Measurements from ENCODE around the gene KHDRBS1. TPM values are rescaled to one million over a fixed set of nuclear protein-coding genes. Genes with fewer than 3 reads are reported as not detected.

Gene KHDRBS1
- total and polyA plus RNA-seq, 9 of the 15 experiments (the other 6 are each of a cell fraction or from before 2014, with no cell fraction given): 48.4 to 257 (median 114) TPM

- TF ChIP-seq, protein P1, sequence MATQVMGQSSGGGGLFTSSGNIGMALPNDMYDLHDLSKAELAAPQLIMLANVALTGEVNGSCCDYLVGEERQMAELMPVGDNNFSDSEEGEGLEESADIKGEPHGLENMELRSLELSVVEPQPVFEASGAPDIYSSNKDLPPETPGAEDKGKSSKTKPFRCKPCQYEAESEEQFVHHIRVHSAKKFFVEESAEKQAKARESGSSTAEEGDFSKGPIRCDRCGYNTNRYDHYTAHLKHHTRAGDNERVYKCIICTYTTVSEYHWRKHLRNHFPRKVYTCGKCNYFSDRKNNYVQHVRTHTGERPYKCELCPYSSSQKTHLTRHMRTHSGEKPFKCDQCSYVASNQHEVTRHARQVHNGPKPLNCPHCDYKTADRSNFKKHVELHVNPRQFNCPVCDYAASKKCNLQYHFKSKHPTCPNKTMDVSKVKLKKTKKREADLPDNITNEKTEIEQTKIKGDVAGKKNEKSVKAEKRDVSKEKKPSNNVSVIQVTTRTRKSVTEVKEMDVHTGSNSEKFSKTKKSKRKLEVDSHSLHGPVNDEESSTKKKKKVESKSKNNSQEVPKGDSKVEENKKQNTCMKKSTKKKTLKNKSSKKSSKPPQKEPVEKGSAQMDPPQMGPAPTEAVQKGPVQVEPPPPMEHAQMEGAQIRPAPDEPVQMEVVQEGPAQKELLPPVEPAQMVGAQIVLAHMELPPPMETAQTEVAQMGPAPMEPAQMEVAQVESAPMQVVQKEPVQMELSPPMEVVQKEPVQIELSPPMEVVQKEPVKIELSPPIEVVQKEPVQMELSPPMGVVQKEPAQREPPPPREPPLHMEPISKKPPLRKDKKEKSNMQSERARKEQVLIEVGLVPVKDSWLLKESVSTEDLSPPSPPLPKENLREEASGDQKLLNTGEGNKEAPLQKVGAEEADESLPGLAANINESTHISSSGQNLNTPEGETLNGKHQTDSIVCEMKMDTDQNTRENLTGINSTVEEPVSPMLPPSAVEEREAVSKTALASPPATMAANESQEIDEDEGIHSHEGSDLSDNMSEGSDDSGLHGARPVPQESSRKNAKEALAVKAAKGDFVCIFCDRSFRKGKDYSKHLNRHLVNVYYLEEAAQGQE (IDR thresholded peaks at IDR 0.05; ENCODE audit: borderline replicate concordance): peak; percentile 27; the same call in 1 of the 2 replicates
- TF ChIP-seq, protein P1 (CRISPR knock-in tag; IDR thresholded peaks at IDR 0.05; ENCODE audit: low read depth): no peak
- TF ChIP-seq, protein P2, sequence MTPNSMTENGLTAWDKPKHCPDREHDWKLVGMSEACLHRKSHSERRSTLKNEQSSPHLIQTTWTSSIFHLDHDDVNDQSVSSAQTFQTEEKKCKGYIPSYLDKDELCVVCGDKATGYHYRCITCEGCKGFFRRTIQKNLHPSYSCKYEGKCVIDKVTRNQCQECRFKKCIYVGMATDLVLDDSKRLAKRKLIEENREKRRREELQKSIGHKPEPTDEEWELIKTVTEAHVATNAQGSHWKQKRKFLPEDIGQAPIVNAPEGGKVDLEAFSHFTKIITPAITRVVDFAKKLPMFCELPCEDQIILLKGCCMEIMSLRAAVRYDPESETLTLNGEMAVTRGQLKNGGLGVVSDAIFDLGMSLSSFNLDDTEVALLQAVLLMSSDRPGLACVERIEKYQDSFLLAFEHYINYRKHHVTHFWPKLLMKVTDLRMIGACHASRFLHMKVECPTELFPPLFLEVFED (CRISPR knock-in tag; conservative IDR thresholded peaks at IDR 0.05): 0 out of 2 replicates have a peak, but pooled peaks have one; percentile 37
- no peak for TF ChIP-seq CHD4 (IDR thresholded peaks at IDR 0.05; ENCODE audit: insufficient read depth, insufficient replicate concordance, low read depth, low read length, poor library complexity, severe bottlenecking)
- no peak for TF ChIP-seq CLOCK (CRISPR knock-in tag; IDR thresholded peaks at IDR 0.05; ENCODE audit: borderline replicate concordance)
- TF ChIP-seq, protein P3, sequence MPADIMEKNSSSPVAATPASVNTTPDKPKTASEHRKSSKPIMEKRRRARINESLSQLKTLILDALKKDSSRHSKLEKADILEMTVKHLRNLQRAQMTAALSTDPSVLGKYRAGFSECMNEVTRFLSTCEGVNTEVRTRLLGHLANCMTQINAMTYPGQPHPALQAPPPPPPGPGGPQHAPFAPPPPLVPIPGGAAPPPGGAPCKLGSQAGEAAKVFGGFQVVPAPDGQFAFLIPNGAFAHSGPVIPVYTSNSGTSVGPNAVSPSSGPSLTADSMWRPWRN (IDR thresholded peaks at IDR 0.05; ENCODE audit: low read depth): no peak
- no peak for TF ChIP-seq ZNF695 (CRISPR knock-in tag; IDR thresholded peaks at IDR 0.05)
- TF ChIP-seq, protein P4, sequence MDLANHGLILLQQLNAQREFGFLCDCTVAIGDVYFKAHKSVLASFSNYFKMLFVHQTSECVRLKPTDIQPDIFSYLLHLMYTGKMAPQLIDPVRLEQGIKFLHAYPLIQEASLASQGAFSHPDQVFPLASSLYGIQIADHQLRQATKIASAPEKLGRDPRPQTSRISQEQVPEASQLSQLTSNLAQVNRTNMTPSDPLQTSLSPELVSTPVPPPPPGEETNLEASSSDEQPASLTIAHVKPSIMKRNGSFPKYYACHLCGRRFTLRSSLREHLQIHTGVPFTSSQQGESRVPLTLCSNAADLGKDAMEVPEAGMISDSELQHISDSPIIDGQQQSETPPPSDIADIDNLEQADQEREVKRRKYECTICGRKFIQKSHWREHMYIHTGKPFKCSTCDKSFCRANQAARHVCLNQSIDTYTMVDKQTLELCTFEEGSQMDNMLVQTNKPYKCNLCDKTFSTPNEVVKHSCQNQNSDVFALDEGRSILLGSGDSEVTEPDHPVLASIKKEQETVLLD (IDR thresholded peaks at IDR 0.05): no peak
- no peak for TF ChIP-seq FOXK1 (CRISPR knock-in tag; IDR thresholded peaks at IDR 0.05; ENCODE audit: borderline replicate concordance)
Observed at GRCh38 chr1:32072622-32073298, 59.1 kb downstream of the KHDRBS1 start, which contains the start of gene TMEM39B (continued).

Data from K562 (cell line).